RWPE1 (cell line): ENCODE results near the gene TXNDC11.

Experiments
- CTCF ChIA-PET: fragments of 350-600 bp; sonication (Branson Sonifier 250); formaldehyde crosslinking; extraction: SDS; loops from one replicate; lab custom pipeline; 2021; lab: Yijun Ruan, JAX
- POLR2A ChIA-PET: fragments of 400-600 bp; formaldehyde crosslinking; extraction: SDS; loops from one replicate; lab custom pipeline; 2020; ENCODE audit warnings: antibody characterized with exemption; ENCODE audit not compliant: low non-redundant PET; lab: Yijun Ruan, JAX
- DNase-seq: peaks from one replicate; pipeline ENCODE4 v3.0.0; 2012; ENCODE audit warnings: low spot score
- H3K27ac ChIP-seq: fragments of 450-650 bp; 2 replicates; pipeline ENCODE4 v1.5.1; 2017
- CTCF ChIP-seq: fragments of 450-650 bp; conservative IDR thresholded peaks from 2 replicates; pipeline ENCODE4 v1.5.1; 2017; ENCODE audit warnings: low read depth, mild to moderate bottlenecking

TXNDC11 gene

GRCh38 chr16:11742093-11742535, 543 bp downstream of the TXNDC11 start:
- ChIA-PET POLR2A (interaction anchor here (0.9 to 1.2 kb wide), 2 partner anchors 67 to 82 kb away, joined by 3 read pairs; no protein-coding TSS in a partner anchor), CTCF (interaction anchor here (0.6 kb wide), 1 partner anchor 675 kb away, joined by 6 read pairs; no protein-coding TSS in a partner anchor)
- peak overlapping the region; percentile 90 for H3K27ac ChIP-seq
- TF ChIP-seq CTCF, result no peak
- peak; percentile 32 for DNase-seq

GRCh38 chr16:11740567-11740966, 2.1 kb downstream of the TXNDC11 start:
- CTCF ChIA-PET, result interaction anchor here (1.1 kb wide), 1 partner anchor 26 kb away, joined by 4 read pairs; no protein-coding TSS in a partner anchor

GRCh38 chr16:11738742-11739544, 3.7 kb downstream of the TXNDC11 start:
- H3K27ac ChIP-seq, result no peak overlapping the region
- TF ChIP-seq CTCF, result no peak
- DNase-seq, result no peak
- ChIA-PET CTCF (no interaction called here), POLR2A (interaction anchor here (0.5 kb wide), 1 partner anchor 328 kb away, joined by 3 read pairs; no protein-coding TSS in a partner anchor)

More at GRCh38 chr16:11740567-11740966, 2.1 kb downstream of the TXNDC11 start:
- no peak for TF ChIP-seq CTCF
- POLR2A ChIA-PET, result no interaction called here
- no peak for DNase-seq
- no peak overlapping the region for H3K27ac ChIP-seq

- no peak for DNase-seq
- H3K27ac ChIP-seq, result no peak overlapping the region
- no peak for TF ChIP-seq CTCF
- CTCF ChIA-PET, result interaction anchor here (0.5 to 0.8 kb wide), 3 partner anchors 20 to 55 kb away, joined by 3 to 5 read pairs (median 3); no protein-coding TSS in a partner anchor
- POLR2A ChIA-PET, result no interaction called here
These were observed 4.9 kb downstream of the TXNDC11 start for GRCh38 chr16:11737713-11738112.

GRCh38 chr16:11736903-11737302, 5.8 kb downstream of the TXNDC11 start:
- DNase-seq, result no peak
- no peak for TF ChIP-seq CTCF
- ChIA-PET CTCF (interaction anchor here (0.7 kb wide), 1 partner anchor 54 kb away, joined by 3 read pairs; no protein-coding TSS in a partner anchor), POLR2A (no interaction called here)
- H3K27ac ChIP-seq, result no peak overlapping the region

GRCh38 chr16:11735787-11736186, 6.9 kb downstream of the TXNDC11 start:
- TF ChIP-seq CTCF, result no peak
- CTCF ChIA-PET, result interaction anchor here (0.6 kb wide), 1 partner anchor 132 kb away, joined by 3 read pairs; no protein-coding TSS in a partner anchor
- no peak overlapping the region for H3K27ac ChIP-seq
- no peak for DNase-seq
- POLR2A ChIA-PET, result no interaction called here
